HG03439 (cell line): ENCODE results near the gene SLC10A1.

ENCODE experiments used
- ATAC-seq: cut with Tn5 transposase; IDR thresholded peaks from one replicate; pipeline ENCODE4 v1.9.1; 2021; ENCODE audit warnings: mild to moderate bottlenecking, moderate library complexity; ENCODE audit not compliant: unreplicated experiment

SLC10A1 gene

GRCh38 chr14:69811227-69811867 lies 14.3 kb upstream of the SLC10A1 start:
- no peak for ATAC-seq

- ATAC-seq: no peak
Measured at GRCh38 chr14:69808919-69809808, 12.1 kb upstream of the SLC10A1 start.

- ATAC-seq: no peak
Measured at GRCh38 chr14:69807192-69807591, 10.2 kb upstream of the SLC10A1 start.

GRCh38 chr14:69804902-69805301 lies 7.9 kb upstream of the SLC10A1 start:
- no peak for ATAC-seq

- no peak for ATAC-seq
Measured at GRCh38 chr14:69803753-69804152, 6.7 kb upstream of the SLC10A1 start.

GRCh38 chr14:69798339-69798735 lies 1.3 kb upstream of the SLC10A1 start:
- ATAC-seq: no peak

- ATAC-seq: no peak
Measured at GRCh38 chr14:69797573-69798338, 715 bp upstream of the SLC10A1 start.

GRCh38 chr14:69795691-69796090 lies 1.4 kb downstream of the SLC10A1 start:
- ATAC-seq: no peak

- ATAC-seq: no peak
Measured at GRCh38 chr14:69794791-69795190, 2.2 kb downstream of the SLC10A1 start.

GRCh38 chr14:69792887-69793421 lies 4.1 kb downstream of the SLC10A1 start:
- ATAC-seq: no peak

GRCh38 chr14:69789118-69789640 lies 7.9 kb downstream of the SLC10A1 start:
- ATAC-seq: no peak

GRCh38 chr14:69786603-69787002 lies 10.4 kb downstream of the SLC10A1 start:
- ATAC-seq: no peak

GRCh38 chr14:69784942-69785341 lies 12.1 kb downstream of the SLC10A1 start:
- ATAC-seq: no peak

GRCh38 chr14:69780952-69781351 lies 16.1 kb downstream of the SLC10A1 start:
- ATAC-seq: no peak

GRCh38 chr14:69780092-69780491 lies 16.9 kb downstream of the SLC10A1 start:
- ATAC-seq: no peak

GRCh38 chr14:69779088-69779487 lies 18.0 kb downstream of the SLC10A1 start:
- ATAC-seq: no peak

- ATAC-seq: no peak
Measured at GRCh38 chr14:69776875-69777453, 20.1 kb downstream of the SLC10A1 start.

GRCh38 chr14:69775012-69775411 lies 22.0 kb downstream of the SLC10A1 start:
- ATAC-seq: no peak

GRCh38 chr14:69773571-69774276 lies 23.3 kb downstream of the SLC10A1 start:
- no peak for ATAC-seq
